ENCODE results near the gene HS6ST3. TPM values are rescaled to one million over a fixed set of nuclear protein-coding genes. Genes with fewer than 3 reads are reported as not detected.
A peak's percentile ranks its signal among the peaks of the same experiment; 100 is the strongest.

HS6ST3 gene
- total RNA-seq, 1 donor from 2014 or later = under 0.01 TPM

DNA sequence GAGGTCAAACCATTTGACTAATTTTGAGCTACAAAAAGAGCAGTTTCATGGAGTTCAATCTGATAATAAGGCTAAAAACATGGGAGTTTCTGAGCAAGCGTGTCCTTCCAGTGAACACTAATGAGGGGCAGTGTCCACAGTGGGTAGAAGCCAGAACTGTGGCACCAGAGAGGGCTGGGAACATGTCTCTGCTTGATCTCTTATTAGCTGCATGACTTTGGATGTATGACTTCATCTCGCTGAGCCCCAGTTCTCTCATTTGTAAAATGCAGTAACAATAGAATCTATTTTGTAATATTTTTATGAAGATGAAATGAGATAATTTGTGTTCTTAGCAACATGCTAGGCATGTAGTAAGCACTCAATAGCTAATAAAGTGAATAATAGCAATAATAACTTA, 69.8 kb downstream of the HS6ST3 start:
- FAIRE-seq (no peak), DNase-seq (ENCODE audit: low read depth) (peak; percentile 69)
- TF ChIP-seq, protein P1, sequence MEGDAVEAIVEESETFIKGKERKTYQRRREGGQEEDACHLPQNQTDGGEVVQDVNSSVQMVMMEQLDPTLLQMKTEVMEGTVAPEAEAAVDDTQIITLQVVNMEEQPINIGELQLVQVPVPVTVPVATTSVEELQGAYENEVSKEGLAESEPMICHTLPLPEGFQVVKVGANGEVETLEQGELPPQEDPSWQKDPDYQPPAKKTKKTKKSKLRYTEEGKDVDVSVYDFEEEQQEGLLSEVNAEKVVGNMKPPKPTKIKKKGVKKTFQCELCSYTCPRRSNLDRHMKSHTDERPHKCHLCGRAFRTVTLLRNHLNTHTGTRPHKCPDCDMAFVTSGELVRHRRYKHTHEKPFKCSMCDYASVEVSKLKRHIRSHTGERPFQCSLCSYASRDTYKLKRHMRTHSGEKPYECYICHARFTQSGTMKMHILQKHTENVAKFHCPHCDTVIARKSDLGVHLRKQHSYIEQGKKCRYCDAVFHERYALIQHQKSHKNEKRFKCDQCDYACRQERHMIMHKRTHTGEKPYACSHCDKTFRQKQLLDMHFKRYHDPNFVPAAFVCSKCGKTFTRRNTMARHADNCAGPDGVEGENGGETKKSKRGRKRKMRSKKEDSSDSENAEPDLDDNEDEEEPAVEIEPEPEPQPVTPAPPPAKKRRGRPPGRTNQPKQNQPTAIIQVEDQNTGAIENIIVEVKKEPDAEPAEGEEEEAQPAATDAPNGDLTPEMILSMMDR (IDR thresholded peaks at IDR 0.05; ENCODE audit: insufficient read depth, low read length, severe bottlenecking) = no peak
- H3K4me3 ChIP-seq (ENCODE audit: low read depth, low read length) = no peak overlapping the region
- no peaks in the 10 kb centered on the region for H3K36me3 ChIP-seq (ENCODE audit: control insufficient read depth, insufficient read depth, low read length)
- H3K27me3 ChIP-seq (ENCODE audit: control insufficient read depth, insufficient read depth, low read length) = no peaks in the 10 kb centered on the region

DNA sequence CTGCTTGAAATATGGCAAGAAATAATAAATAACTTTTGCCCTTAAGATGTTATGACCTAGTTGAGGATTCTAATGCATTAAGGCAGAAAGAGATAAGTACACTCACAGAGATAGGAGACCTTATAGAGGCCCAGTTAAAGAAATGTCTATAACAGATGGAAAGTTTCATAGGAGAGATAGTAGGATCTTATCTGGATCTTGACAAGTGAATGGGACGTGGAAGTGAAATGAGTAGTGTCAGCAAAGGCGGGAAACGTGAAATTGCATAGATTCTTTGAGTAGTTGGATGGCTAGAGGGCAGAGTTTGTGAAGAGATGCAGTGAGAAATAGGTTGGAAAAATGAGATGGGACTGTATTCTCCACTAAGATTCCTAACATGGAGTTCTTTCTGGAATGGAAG, 71.2 kb downstream of the HS6ST3 start:
- FAIRE-seq (no peak), DNase-seq (ENCODE audit: low read depth) (no peak)
- TF ChIP-seq, protein P1 (IDR thresholded peaks at IDR 0.05; ENCODE audit: insufficient read depth, low read length, severe bottlenecking) = no peak
- H3K4me3 ChIP-seq (ENCODE audit: low read depth, low read length) = no peak overlapping the region
- no peaks in the 10 kb centered on the region for H3K36me3 ChIP-seq (ENCODE audit: control insufficient read depth, insufficient read depth, low read length)
- no peaks in the 10 kb centered on the region for H3K27me3 ChIP-seq (ENCODE audit: control insufficient read depth, insufficient read depth, low read length)

DNA sequence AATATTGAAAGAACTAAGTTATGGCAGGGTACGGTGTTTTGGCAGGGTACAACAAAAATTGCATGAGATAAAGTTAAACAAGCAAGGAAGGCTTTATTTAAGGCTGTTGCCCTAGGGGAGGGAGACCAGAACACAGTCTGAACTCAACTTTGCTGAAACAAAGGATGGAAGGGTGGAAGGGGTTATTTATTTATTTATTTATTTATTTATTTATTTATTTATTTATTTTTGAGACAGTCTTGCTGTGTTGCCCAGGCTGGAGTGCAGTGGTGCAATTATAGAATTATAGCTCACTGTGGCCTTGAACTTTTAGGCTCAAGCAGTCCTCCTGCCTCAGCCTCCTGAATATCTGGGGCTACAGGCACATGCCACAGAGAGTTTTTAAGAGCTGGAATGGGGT, 75.9 kb downstream of the HS6ST3 start:
- TF ChIP-seq, protein P1 (IDR thresholded peaks at IDR 0.05; ENCODE audit: insufficient read depth, low read length, severe bottlenecking) = no peak
- Histone ChIP-seq H3K27me3 (ENCODE audit: control insufficient read depth, insufficient read depth, low read length) (no peaks in the 10 kb centered on the region), H3K4me3 (ENCODE audit: low read depth, low read length) (no peak overlapping the region), H3K36me3 (ENCODE audit: control insufficient read depth, insufficient read depth, low read length) (no peaks in the 10 kb centered on the region)
- FAIRE-seq (no peak), DNase-seq (ENCODE audit: low read depth) (no peak)

DNA sequence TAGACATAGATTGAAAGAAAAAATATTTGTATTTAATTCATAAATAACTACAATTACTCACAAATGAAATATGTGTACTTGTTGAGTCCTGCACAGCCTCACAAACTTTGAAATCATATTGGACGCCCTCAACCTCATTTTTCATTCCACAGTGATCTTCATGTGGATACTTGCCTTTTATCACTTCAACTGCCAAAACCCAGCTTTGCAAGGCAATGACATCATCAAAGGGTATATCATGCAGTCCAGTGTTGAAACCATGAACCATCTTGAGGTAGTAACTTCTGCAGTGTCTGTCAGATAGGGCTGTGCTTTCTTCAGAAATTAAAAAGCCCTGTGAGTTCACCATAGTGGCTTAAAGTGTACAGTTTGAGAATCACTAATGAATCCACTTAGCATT, 82.2 kb downstream of the HS6ST3 start:
- H3K4me3 ChIP-seq (ENCODE audit: low read depth, low read length) = no peak overlapping the region
- no peaks in the 10 kb centered on the region for H3K36me3 ChIP-seq (ENCODE audit: control insufficient read depth, insufficient read depth, low read length)
- peak; percentile 99 for DNase-seq (ENCODE audit: low read depth)
- no peaks in the 10 kb centered on the region for H3K27me3 ChIP-seq (ENCODE audit: control insufficient read depth, insufficient read depth, low read length)
- TF ChIP-seq, protein P1 (IDR thresholded peaks at IDR 0.05; ENCODE audit: insufficient read depth, low read length, severe bottlenecking) = no peak
- no peak for FAIRE-seq

DNA sequence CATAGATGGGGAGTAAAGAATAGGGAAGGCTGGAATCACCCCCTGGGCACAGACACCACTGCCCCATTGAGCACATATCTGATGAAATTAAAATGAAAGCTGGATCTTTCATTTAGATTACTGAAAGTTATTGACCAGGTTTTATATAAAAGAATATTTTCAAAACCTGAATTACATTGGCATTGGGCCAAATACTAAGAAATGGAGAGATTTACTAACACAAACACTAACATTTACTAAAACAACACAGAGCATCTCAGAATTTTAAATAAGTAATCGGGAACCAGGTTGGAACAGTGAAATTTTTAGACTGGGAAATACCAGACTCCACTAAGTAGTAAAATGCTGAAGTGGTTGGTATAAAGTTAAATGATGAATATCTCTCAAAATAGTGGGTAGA, 88.9 kb downstream of the HS6ST3 start:
- no peak for FAIRE-seq

DNA sequence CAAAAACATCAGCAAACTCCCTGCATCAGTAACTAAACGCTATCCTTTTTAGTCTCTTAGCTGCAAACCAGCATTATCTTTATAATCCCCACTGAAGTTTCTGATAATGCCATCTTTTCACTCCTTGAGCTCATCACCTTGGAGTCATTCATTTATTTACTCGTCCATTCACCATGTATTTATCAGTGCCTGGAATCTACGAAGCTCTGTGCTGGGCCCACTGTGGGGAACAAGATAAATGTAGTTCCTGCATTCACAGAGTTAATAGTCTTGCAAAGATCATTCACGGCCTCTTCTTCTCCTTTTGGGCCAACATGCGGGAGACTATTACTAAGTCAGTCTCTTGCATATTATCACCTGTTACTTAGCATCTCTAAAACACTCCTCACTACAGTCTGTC, 89.4 kb downstream of the HS6ST3 start:
- H3K27me3 ChIP-seq (ENCODE audit: control insufficient read depth, insufficient read depth, low read length) = no peaks in the 10 kb centered on the region
- TF ChIP-seq, protein P1 (IDR thresholded peaks at IDR 0.05; ENCODE audit: insufficient read depth, low read length, severe bottlenecking) = no peak
- DNase-seq (ENCODE audit: low read depth) (no peak), FAIRE-seq (no peak)
- no peaks in the 10 kb centered on the region for H3K36me3 ChIP-seq (ENCODE audit: control insufficient read depth, insufficient read depth, low read length)
- no peak overlapping the region for H3K4me3 ChIP-seq (ENCODE audit: low read depth, low read length)

More for the DNA sequence above, 88.9 kb downstream of the HS6ST3 start:
- Histone ChIP-seq H3K27me3 (ENCODE audit: control insufficient read depth, insufficient read depth, low read length) (no peaks in the 10 kb centered on the region), H3K4me3 (ENCODE audit: low read depth, low read length) (no peak overlapping the region), H3K36me3 (ENCODE audit: control insufficient read depth, insufficient read depth, low read length) (no peaks in the 10 kb centered on the region)
- TF ChIP-seq, protein P1 (IDR thresholded peaks at IDR 0.05; ENCODE audit: insufficient read depth, low read length, severe bottlenecking) = no peak
- no peak for DNase-seq (ENCODE audit: low read depth)

Measured in bronchial epithelial cell (primary cell).